Activated CD8-positive, alpha-beta T cell treated with anti-CD3 and anti-CD28 coated beads for 36 hours (primary cell): ENCODE measurements around the gene RASD2. TPM values are rescaled to one million over a fixed set of nuclear protein-coding genes. Genes with fewer than 3 reads are reported as not detected.
A peak's percentile ranks its signal among the peaks of the same experiment; 100 is the strongest.

Experiments
- ATAC-seq: fragments of 200-7000 bp; cut with Tn5 transposase; one replicate; pipeline ENCODE4 v1.10.0; 2021; ENCODE audit warnings: mild to moderate bottlenecking, moderate library complexity
- CTCF ChIA-PET: fragments of 350-600 bp; sonication (Branson Sonifier 250); formaldehyde crosslinking; loops from one replicate; lab custom pipeline; 2021; ENCODE audit warnings: antibody characterized with exemption; lab: Charles Lee
- POLR2A ChIA-PET: fragments of 350-600 bp; sonication (Branson Sonifier 250); formaldehyde crosslinking; loops from one replicate; lab custom pipeline; 2021; ENCODE audit warnings: antibody characterized with exemption; lab: Charles Lee
- DNase-seq: peaks from one replicate; pipeline ENCODE4 v3.0.0-alpha.2; 2020
- H3K27ac Mint-ChIP-seq: one replicate; pipeline ENCODE4 v1.8.0; 2021; ENCODE audit warnings: mild to moderate bottlenecking, mixed read lengths
- H3K27me3 Mint-ChIP-seq: one replicate; pipeline ENCODE4 v1.8.0; 2021; ENCODE audit warnings: mixed read lengths
- H3K36me3 Mint-ChIP-seq: one replicate; pipeline ENCODE4 v1.8.0; 2021; ENCODE audit warnings: low read depth, mixed read lengths
- H3K4me1 Mint-ChIP-seq: one replicate; pipeline ENCODE4 v1.8.0; 2021; ENCODE audit warnings: low read depth, mixed read lengths
- H3K4me3 Mint-ChIP-seq: one replicate; pipeline ENCODE4 v1.8.0; 2021; ENCODE audit warnings: mild to moderate bottlenecking, moderate library complexity, mixed read lengths
- H3K9me3 Mint-ChIP-seq: one replicate; pipeline ENCODE4 v1.8.0; 2021; ENCODE audit warnings: mixed read lengths
- intact Hi-C: fragments of 100-400 bp; cut with micrococcal nuclease; formaldehyde crosslinking; loops from one replicate; pipeline ENCODE4 v1.10.0; 2022
- total RNA-seq, 2 experiments: library from RNA; stranded (reverse); gene quantifications; one replicate each; pipeline ENCODE4 v1.2.3, GENCODE V29; 2021
- TF ChIP-seq, protein P1 (sequence below): fragments of 200-600 bp; IDR thresholded peaks from one replicate; pipeline ENCODE4 v1.8.0; 2022; ENCODE audit warnings: antibody characterized with exemption, mild to moderate bottlenecking

The RASD2 gene
- total RNA-seq, 2 experiments from 2014 or later = not detected

DNA sequence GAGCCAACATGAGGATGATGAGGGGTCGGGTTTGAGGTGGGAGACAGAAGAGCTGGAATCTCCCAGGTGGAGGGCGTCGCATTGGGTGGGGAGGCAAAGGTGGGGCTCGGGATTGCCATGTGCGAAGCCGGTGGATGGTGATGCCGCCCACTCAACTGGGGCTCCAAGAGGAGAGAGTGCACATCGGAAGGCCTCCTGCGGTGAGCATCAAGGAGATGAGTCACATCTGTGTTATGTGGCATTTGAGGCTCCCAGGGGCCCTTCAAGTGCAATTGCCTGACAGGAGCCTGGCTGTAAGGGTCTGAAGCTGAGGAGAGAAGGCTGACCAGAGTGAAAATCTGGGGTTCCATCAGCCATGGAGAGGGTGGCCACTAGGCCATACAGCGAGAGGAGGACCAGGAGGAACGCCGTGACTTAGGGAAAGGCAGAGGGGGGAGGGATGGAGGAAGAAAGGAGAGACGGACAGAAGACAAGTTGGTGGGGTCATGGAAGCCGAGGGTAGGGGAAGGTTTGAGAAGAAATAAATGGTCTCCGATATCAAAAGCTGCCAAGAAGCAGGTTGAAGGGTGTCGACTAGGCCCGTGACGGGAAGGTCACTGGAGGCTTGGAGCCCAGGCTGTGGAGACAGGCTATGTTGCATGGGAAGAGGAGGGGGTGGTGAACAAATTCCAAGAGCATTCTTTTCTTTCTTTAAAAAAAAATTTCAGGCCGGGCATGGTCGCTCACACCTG, 21.3 kb downstream of the RASD2 start:
- ChIA-PET POLR2A (no interaction called here), CTCF (no interaction called here)
- Mint-ChIP-seq H3K27me3 (peaks cover 12% of the 10 kb centered on the region), H3K9me3 (no peaks in the 10 kb centered on the region), H3K4me1 (peaks cover 7% of the 10 kb centered on the region), H3K36me3 (no peaks in the 10 kb centered on the region), H3K27ac (no peak overlapping the region), H3K4me3 (no peak overlapping the region)
- TF ChIP-seq, protein P1, sequence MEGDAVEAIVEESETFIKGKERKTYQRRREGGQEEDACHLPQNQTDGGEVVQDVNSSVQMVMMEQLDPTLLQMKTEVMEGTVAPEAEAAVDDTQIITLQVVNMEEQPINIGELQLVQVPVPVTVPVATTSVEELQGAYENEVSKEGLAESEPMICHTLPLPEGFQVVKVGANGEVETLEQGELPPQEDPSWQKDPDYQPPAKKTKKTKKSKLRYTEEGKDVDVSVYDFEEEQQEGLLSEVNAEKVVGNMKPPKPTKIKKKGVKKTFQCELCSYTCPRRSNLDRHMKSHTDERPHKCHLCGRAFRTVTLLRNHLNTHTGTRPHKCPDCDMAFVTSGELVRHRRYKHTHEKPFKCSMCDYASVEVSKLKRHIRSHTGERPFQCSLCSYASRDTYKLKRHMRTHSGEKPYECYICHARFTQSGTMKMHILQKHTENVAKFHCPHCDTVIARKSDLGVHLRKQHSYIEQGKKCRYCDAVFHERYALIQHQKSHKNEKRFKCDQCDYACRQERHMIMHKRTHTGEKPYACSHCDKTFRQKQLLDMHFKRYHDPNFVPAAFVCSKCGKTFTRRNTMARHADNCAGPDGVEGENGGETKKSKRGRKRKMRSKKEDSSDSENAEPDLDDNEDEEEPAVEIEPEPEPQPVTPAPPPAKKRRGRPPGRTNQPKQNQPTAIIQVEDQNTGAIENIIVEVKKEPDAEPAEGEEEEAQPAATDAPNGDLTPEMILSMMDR = no peak
- peak; percentile 44 for DNase-seq
- intact Hi-C loops = no loop called here
- peak; percentile 53 for ATAC-seq

DNA sequence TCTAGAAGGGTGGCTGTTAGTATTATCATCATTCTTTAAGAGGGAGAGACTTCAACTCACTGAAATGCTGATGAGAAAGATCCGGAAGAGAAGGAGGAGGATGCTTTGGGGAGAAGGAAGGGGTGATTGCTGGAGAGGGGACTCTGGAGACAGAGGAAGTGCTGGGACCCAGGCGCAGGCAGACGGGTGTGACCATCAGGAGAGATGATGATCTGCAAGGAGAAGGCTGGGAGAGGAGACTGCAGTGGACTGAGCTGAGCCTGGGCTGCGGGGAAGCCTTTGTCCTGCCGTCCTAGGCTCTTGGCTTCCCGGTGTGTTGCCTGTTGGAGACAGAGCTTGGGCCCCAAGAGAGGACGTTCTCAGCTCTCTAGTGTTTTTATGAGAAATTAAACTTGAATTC, 22.6 kb downstream of the RASD2 start:
- CTCF ChIA-PET = no interaction called here

DNA sequence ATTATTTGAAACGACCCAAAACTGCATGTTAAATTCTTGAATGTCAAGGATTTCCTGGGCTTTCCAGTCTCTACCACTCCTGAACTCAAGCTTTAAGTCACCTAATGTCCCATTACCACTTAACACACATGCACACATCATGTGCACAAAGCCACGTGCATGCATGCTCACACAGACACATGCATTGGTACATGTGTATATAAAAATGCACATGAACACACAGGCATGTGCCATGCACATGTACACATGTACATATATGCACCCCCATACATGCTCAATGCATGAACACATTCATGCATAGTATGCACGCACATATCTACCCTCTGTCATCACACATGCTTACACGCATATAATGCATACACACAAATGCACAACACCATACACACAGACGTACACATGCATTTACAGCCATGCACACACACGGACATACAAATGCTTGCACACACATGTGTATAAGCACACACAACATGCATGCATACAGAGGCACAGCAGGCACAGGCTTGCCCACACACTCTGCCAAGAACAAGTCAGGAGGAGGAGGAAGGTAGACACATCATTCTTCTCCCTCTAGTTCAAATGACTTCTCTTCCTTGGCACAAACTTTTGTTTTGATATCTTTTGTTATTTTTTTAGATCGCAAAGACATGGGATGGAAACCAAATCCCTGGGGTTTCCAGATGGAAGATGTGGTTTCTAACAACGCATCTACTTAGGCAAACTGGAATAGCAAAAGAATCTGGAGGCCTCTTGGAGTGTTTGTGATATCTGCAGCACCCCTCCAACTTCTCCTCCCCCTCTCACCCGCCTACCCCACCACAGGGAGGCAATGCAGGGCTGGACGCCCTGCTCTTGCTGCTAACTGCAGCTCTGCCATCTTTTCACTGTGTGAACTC, 24.6 kb downstream of the RASD2 start:
- H3K4me1 Mint-ChIP-seq = peaks cover 7% of the 10 kb centered on the region

More for the DNA sequence above, 22.6 kb downstream of the RASD2 start:
- TF ChIP-seq, protein P1 = no peak
- POLR2A ChIA-PET = no interaction called here
- Mint-ChIP-seq H3K4me3 (no peak overlapping the region), H3K9me3 (no peaks in the 10 kb centered on the region), H3K4me1 (peaks cover 7% of the 10 kb centered on the region), H3K27ac (no peak overlapping the region), H3K27me3 (peaks cover 12% of the 10 kb centered on the region), H3K36me3 (no peaks in the 10 kb centered on the region)
- intact Hi-C loops = no loop called here
- no peak for DNase-seq
- no peak for ATAC-seq

DNA sequence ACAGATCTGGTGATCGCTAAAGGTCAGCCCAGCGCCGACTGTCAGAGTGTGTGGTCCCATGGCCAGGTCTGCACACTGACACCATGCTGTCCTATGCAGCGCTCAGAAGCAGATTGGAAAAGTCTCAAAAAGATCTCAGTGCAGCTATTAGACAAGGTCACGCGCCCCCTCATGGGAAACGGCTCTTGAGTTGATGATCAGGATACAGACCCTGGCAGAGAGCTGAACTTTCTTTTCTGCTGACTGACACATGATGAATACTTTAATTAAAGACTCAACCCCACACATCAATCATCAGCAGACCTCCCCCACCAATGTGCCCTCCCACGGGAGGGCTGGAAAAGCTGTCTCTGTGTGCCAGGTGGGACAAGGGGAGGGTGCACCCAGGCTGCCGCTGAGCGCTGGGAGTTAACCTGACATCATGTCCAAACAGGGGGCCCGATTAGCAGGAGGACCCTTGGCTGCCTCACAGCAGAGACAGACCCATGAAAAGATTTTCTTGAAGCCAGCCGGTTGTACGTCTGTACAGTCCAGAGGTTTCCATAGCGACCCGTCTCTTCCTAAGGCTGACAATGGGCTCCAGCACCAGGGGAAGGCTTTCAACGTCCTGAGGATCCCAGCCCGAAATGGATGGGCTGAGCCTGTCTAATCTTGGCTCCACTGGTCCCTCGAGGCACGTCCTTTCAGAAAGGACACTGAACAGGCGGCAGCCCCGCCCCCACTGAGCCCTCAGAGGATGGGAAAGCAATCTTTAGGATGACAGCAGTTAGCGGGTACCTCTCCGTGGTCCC, 26.9 kb downstream of the RASD2 start:
- Mint-ChIP-seq H3K27ac (no peak overlapping the region), H3K36me3 (no peaks in the 10 kb centered on the region), H3K4me1 (no peaks in the 10 kb centered on the region), H3K4me3 (no peak overlapping the region), H3K27me3 (peaks cover 2% of the 10 kb centered on the region), H3K9me3 (no peaks in the 10 kb centered on the region)
- DNase-seq (no peak), ATAC-seq (no peak)
- ChIA-PET CTCF (interaction anchor here (1.0 to 1.2 kb wide), 2 partner anchors 16 to 216 kb away, joined by 3 read pairs; no protein-coding TSS in a partner anchor), POLR2A (interaction anchor here (0.6 kb wide), 1 partner anchor 107 kb away, joined by 4 read pairs; no protein-coding TSS in a partner anchor)
- TF ChIP-seq, protein P1 = no peak
- intact Hi-C loops = no loop called here

More for the DNA sequence above, 24.6 kb downstream of the RASD2 start:
- intact Hi-C loops = no loop called here
- TF ChIP-seq, protein P1 = no peak
- ATAC-seq = no peak
- no peak overlapping the region for H3K27ac Mint-ChIP-seq
- no peak for DNase-seq
- no peaks in the 10 kb centered on the region for H3K9me3 Mint-ChIP-seq
- H3K27me3 Mint-ChIP-seq = peaks cover 10% of the 10 kb centered on the region
- H3K4me3 Mint-ChIP-seq = no peak overlapping the region
- no peaks in the 10 kb centered on the region for H3K36me3 Mint-ChIP-seq
- ChIA-PET POLR2A (no interaction called here), CTCF (interaction anchor here (1.0 to 1.2 kb wide), 2 partner anchors 18 to 214 kb away, joined by 4 read pairs; no protein-coding TSS in a partner anchor)
